Endodermal cell (in vitro differentiated cells): ENCODE data around the gene CADM4. TPM values are rescaled to one million over a fixed set of nuclear protein-coding genes. Genes with fewer than 3 reads are reported as not detected.

Experiments
- DNase-seq: peaks from one replicate; pipeline ENCODE4 v3.0.0-alpha.2; 2017
- H3K27ac ChIP-seq: 2 replicates; pipeline ENCODE4 v1.5.1; 2013; ENCODE audit warnings: mild to moderate bottlenecking, low read depth, low read length, moderate library complexity
- H3K27me3 ChIP-seq: 2 replicates; pipeline ENCODE4 v1.6.1; 2013; ENCODE audit warnings: mild to moderate bottlenecking, low read length, moderate library complexity; ENCODE audit not compliant: insufficient read depth, control insufficient read depth, poor library complexity, severe bottlenecking
- H3K36me3 ChIP-seq: 2 replicates; pipeline ENCODE4 v1.7.0; 2013; ENCODE audit warnings: mild to moderate bottlenecking, low read length, moderate library complexity; ENCODE audit not compliant: control insufficient read depth, insufficient read depth
- H3K4me1 ChIP-seq: one replicate; pipeline ENCODE4 v1.7.0; 2013; ENCODE audit warnings: low read length; ENCODE audit not compliant: control insufficient read depth, insufficient read depth
- H3K4me3 ChIP-seq: 2 replicates; pipeline ENCODE4 v1.5.1; 2013; ENCODE audit warnings: mild to moderate bottlenecking, low read length, moderate library complexity
- H3K9ac ChIP-seq: 2 replicates; pipeline ENCODE4 v1.6.1; 2013; ENCODE audit warnings: mild to moderate bottlenecking, low read length, moderate library complexity; ENCODE audit not compliant: poor library complexity, severe bottlenecking; ENCODE audit errors: extremely low read depth
- H3K9me3 ChIP-seq: 2 replicates; pipeline ENCODE4 v1.6.1; 2013; ENCODE audit warnings: mild to moderate bottlenecking, low read length, moderate library complexity; ENCODE audit not compliant: control insufficient read depth
- H3K27ac Mint-ChIP-seq: 2 replicates; pipeline ENCODE4 v1.8.0; 2020; ENCODE audit warnings: mixed read lengths
- H3K27me3 Mint-ChIP-seq: 2 replicates; pipeline ENCODE4 v1.8.0; 2021; ENCODE audit warnings: mild to moderate bottlenecking, mixed read lengths; ENCODE audit not compliant: insufficient read depth
- H3K36me3 Mint-ChIP-seq: 2 replicates; pipeline ENCODE4 v1.8.0; 2020; ENCODE audit warnings: low read depth, mixed read lengths
- H3K4me1 Mint-ChIP-seq: 2 replicates; pipeline ENCODE4 v1.8.0; 2020; ENCODE audit warnings: mixed read lengths
- H3K4me3 Mint-ChIP-seq: 2 replicates; pipeline ENCODE4 v1.8.0; 2020; ENCODE audit warnings: mild to moderate bottlenecking, moderate library complexity, mixed read lengths
- H3K9me3 Mint-ChIP-seq: 2 replicates; pipeline ENCODE4 v1.8.0; 2020; ENCODE audit warnings: mild to moderate bottlenecking, mixed read lengths
- WGBS, 2 experiments: methylation state at CpG; one replicate each; pipeline versions ENCODE4 v1.1.5 to v1.1.7; 2013; ENCODE audit warnings: missing lambda C conversion rate in 2 of 2, mixed read lengths in 1 of 2; ENCODE audit not compliant: insufficient coverage in 1 of 2, insufficient read length in 1 of 2; 5-methylcytosine and 5-hydroxymethylcytosine counted together
- total RNA-seq, 2 donors: library from RNA; stranded (reverse); fragmentation: NEBNext Ultra II Directional in 1 of 2; extraction: Animal tissue kit (Norgen Biotek cat#: 25700) in 1 of 2; gene quantifications; 2 replicates in 1 of 2; 3 replicates in 1 of 2; pipeline ENCODE4 v1.2.1, GENCODE V29; 2021
- TF ChIP-seq, protein P1 (sequence below): fragments of 200-600 bp; sonication (generic); conservative IDR thresholded peaks from 2 replicates; pipeline ENCODE4 v1.5.0; 2021; ENCODE audit warnings: antibody characterized with exemption, mild to moderate bottlenecking

Gene CADM4
- total RNA-seq, 2 donors from 2014 or later, result 9.3 to 19.9 TPM

DNA sequence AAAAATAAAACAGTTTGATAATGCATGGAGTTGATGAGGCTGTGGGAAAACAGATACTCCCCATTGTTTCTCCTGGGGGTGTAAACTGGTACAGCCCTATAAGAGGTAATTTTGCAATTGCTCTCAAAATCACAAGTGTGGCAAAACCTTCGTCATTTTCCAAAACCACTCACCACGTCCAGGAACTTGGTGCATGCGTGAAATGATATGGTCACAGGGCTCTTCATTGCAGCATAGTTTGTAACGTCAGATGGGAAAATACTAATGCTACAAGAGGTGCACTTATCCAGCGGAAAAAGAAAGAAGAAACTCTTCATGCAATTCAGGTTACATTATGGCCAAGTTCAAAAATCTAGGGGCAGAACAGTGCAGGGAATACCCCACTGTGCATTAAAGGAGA lies 42.2 kb upstream of the CADM4 start:
- H3K36me3 Mint-ChIP-seq, result no peaks in the 10 kb centered on the region
- Histone ChIP-seq H3K36me3 (no peaks in the 10 kb centered on the region), H3K27me3 (no peaks in the 10 kb centered on the region), H3K9ac (no peak overlapping the region), H3K4me3 (no peak overlapping the region), H3K4me1 (no peaks in the 10 kb centered on the region), H3K9me3 (no peaks in the 10 kb centered on the region), H3K27ac (no peak overlapping the region)
- H3K9me3 Mint-ChIP-seq, result no peaks in the 10 kb centered on the region
- no peak overlapping the region for H3K27ac Mint-ChIP-seq
- H3K27me3 Mint-ChIP-seq, result peaks cover 18% of the 10 kb centered on the region
- no peak overlapping the region for H3K4me3 Mint-ChIP-seq
- DNase-seq, result no peak
- H3K4me1 Mint-ChIP-seq, result peaks cover 5% of the 10 kb centered on the region
- TF ChIP-seq, protein P1, sequence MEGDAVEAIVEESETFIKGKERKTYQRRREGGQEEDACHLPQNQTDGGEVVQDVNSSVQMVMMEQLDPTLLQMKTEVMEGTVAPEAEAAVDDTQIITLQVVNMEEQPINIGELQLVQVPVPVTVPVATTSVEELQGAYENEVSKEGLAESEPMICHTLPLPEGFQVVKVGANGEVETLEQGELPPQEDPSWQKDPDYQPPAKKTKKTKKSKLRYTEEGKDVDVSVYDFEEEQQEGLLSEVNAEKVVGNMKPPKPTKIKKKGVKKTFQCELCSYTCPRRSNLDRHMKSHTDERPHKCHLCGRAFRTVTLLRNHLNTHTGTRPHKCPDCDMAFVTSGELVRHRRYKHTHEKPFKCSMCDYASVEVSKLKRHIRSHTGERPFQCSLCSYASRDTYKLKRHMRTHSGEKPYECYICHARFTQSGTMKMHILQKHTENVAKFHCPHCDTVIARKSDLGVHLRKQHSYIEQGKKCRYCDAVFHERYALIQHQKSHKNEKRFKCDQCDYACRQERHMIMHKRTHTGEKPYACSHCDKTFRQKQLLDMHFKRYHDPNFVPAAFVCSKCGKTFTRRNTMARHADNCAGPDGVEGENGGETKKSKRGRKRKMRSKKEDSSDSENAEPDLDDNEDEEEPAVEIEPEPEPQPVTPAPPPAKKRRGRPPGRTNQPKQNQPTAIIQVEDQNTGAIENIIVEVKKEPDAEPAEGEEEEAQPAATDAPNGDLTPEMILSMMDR, result no peak
- 88 to 90% methylated on average over 5 of the region's 5 CpGs for WGBS, 2 experiments

DNA sequence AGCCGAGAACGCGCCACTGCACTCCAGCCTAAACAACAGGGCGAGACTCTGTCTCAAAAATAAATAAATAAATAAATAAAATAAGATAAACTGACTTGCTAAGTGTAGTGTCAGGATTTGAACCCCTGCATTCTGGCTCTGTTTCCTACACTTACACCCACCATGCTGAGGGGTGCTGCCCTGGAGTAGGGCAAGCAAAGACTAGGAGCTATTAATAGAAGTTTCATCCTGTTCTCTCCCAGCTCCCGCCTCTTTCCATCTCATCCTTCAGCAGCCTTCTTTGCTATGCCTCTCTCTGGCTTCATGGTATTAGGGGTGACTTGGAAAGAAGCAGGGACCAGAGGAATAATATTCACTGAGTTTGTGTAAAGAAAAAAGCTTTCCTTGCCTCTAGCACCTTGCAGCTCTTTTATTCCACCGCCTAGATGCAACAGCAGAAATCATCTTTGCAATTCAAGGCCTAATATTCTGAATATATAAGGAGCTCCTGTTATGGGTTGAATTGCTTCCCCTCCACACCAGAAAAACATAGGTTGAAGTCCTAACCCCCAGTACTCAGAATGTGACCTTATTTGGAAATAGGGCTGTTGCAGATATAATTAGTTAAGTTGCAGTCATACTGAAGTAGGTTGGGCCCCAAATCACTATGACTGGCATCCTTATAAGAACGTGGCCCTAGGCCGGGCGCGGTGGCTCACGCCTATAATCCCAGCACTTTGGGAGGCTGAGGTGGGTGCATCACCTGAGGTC lies 39.0 kb upstream of the CADM4 start:
- no peaks in the 10 kb centered on the region for H3K36me3 Mint-ChIP-seq
- peaks cover 40% of the 10 kb centered on the region for H3K27me3 Mint-ChIP-seq
- Histone ChIP-seq H3K36me3 (no peaks in the 10 kb centered on the region), H3K27me3 (no peaks in the 10 kb centered on the region), H3K4me1 (no peaks in the 10 kb centered on the region), H3K9ac (no peak overlapping the region), H3K4me3 (no peak overlapping the region), H3K27ac (no peak overlapping the region), H3K9me3 (no peaks in the 10 kb centered on the region)
- peaks cover 13% of the 10 kb centered on the region for H3K4me1 Mint-ChIP-seq
- TF ChIP-seq, protein P1, result no peak
- no peak for DNase-seq
- no peak overlapping the region for H3K4me3 Mint-ChIP-seq
- no peaks in the 10 kb centered on the region for H3K9me3 Mint-ChIP-seq
- 80 to 89% methylated on average over 1 to 8 of the region's 11 CpGs for WGBS, 2 experiments
- no peak overlapping the region for H3K27ac Mint-ChIP-seq

DNA sequence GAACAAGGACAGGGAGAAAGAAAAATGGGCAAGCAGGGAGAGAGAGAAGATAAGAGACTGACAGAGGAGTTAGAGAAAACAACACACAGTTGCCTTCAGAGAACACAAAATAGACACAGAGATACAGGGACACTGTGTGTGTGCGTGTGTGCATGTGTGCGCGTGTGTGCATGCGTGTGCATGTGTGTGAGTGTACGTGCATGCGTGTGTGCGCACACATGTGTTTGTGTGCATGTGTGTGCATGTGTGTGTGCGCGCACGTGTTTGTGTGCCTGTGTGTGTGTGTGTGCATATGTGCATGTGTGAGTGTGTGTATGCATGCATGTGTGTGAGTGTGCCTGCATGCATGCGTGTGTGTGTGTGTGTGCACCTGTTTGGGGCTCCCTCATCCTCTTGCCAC lies 36.3 kb upstream of the CADM4 start:
- Mint-ChIP-seq H3K36me3 (no peaks in the 10 kb centered on the region), H3K27ac (no peak overlapping the region), H3K9me3 (no peaks in the 10 kb centered on the region), H3K27me3 (peaks cover 37% of the 10 kb centered on the region), H3K4me3 (no peak overlapping the region), H3K4me1 (peaks cover 13% of the 10 kb centered on the region)
- TF ChIP-seq, protein P1, result no peak
- DNase-seq, result no peak
- 91% methylated on average over 5 to 11 of the region's 11 CpGs for WGBS, 2 experiments
- no peaks in the 10 kb centered on the region for H3K4me1 ChIP-seq
- H3K36me3 ChIP-seq, result no peaks in the 10 kb centered on the region
- no peaks in the 10 kb centered on the region for H3K9me3 ChIP-seq
- H3K27ac ChIP-seq, result no peak overlapping the region
- H3K9ac ChIP-seq, result no peak overlapping the region
- no peaks in the 10 kb centered on the region for H3K27me3 ChIP-seq
- no peak overlapping the region for H3K4me3 ChIP-seq
